ENCODE measurements around the gene SPRN. TPM values are rescaled to one million over a fixed set of nuclear protein-coding genes. Genes with fewer than 3 reads are reported as not detected.

SPRN gene
- total and polyA plus RNA-seq, 5 donors: 0.11 TPM; not detected in 4

GRCh38 chr10:133455611-133456031 lies 31.2 kb upstream of the SPRN start:
- DNase-seq: no peak
- no peak for ATAC-seq
- WGBS: 90% methylated on average over 7 of the region's 7 CpGs

GRCh38 chr10:133455196-133455595 lies 30.8 kb upstream of the SPRN start:
- no peak overlapping the region for H3K27ac ChIP-seq (ENCODE audit: low read length)
- H3K4me3 ChIP-seq (ENCODE audit: low read length): no peak overlapping the region
- no peaks in the 10 kb centered on the region for H3K9me3 ChIP-seq (ENCODE audit: control insufficient read depth, low read length)
- WGBS: 78% methylated on average over 5 of the region's 5 CpGs
- ATAC-seq (no peak), DNase-seq (no peak)
- no peaks in the 10 kb centered on the region for H3K4me1 ChIP-seq (ENCODE audit: control insufficient read depth, insufficient read depth, low read length)
- no peaks in the 10 kb centered on the region for H3K27me3 ChIP-seq (ENCODE audit: control insufficient read depth, insufficient read depth)
- intact Hi-C loops (cut with DNase I): no loop called here

More at GRCh38 chr10:133455611-133456031, 31.2 kb upstream of the SPRN start:
- Histone ChIP-seq H3K27ac (ENCODE audit: low read length) (no peak overlapping the region), H3K4me3 (ENCODE audit: low read length) (no peak overlapping the region), H3K9me3 (ENCODE audit: control insufficient read depth, low read length) (no peaks in the 10 kb centered on the region), H3K27me3 (ENCODE audit: control insufficient read depth, insufficient read depth) (no peaks in the 10 kb centered on the region), H3K4me1 (ENCODE audit: control insufficient read depth, insufficient read depth, low read length) (no peaks in the 10 kb centered on the region)
- intact Hi-C loops (cut with DNase I): no loop called here

GRCh38 chr10:133454204-133454893 lies 29.9 kb upstream of the SPRN start:
- no peak for DNase-seq
- intact Hi-C loops (cut with DNase I): no loop called here
- ATAC-seq: peak in 1 of 2 donors; percentile 22
- 81% methylated on average over 10 of the region's 10 CpGs for WGBS
- no peaks in the 10 kb centered on the region for H3K9me3 ChIP-seq (ENCODE audit: control insufficient read depth, low read length)
- no peak overlapping the region for H3K4me3 ChIP-seq (ENCODE audit: low read length)
- no peak overlapping the region for H3K27ac ChIP-seq (ENCODE audit: low read length)
- H3K4me1 ChIP-seq (ENCODE audit: control insufficient read depth, insufficient read depth, low read length): no peaks in the 10 kb centered on the region
- no peaks in the 10 kb centered on the region for H3K27me3 ChIP-seq (ENCODE audit: control insufficient read depth, insufficient read depth)

GRCh38 chr10:133453516-133454203 lies 29.2 kb upstream of the SPRN start, which contains the start of gene SCART1:
TSS of gene SCART1 (plus strand) at chr10:133453945. CDS start at chr10:133453998, 53 bp downstream.
- Histone ChIP-seq H3K4me1 (ENCODE audit: control insufficient read depth, insufficient read depth, low read length) (no peaks in the 10 kb centered on the region), H3K27me3 (ENCODE audit: control insufficient read depth, insufficient read depth) (no peaks in the 10 kb centered on the region), H3K9me3 (ENCODE audit: control insufficient read depth, low read length) (no peaks in the 10 kb centered on the region), H3K27ac (ENCODE audit: low read length) (no peak within 1 kb of the TSS), H3K4me3 (ENCODE audit: low read length) (no peak within 1 kb of the TSS)
- ATAC-seq (no peak), DNase-seq (peak in 1 of 3 donors; percentile 48)
- 81% methylated on average over 11 of the region's 11 CpGs for WGBS
- intact Hi-C loops (cut with DNase I): no loop called here

GRCh38 chr10:133452453-133452852 lies 28.0 kb upstream of the SPRN start:
- ATAC-seq (no peak), DNase-seq (no peak)
- no peak overlapping the region for H3K27ac ChIP-seq (ENCODE audit: low read length)
- H3K27me3 ChIP-seq (ENCODE audit: control insufficient read depth, insufficient read depth): no peaks in the 10 kb centered on the region
- 81% methylated on average over 4 of the region's 4 CpGs for WGBS
- no peaks in the 10 kb centered on the region for H3K9me3 ChIP-seq (ENCODE audit: control insufficient read depth, low read length)
- no peaks in the 10 kb centered on the region for H3K4me1 ChIP-seq (ENCODE audit: control insufficient read depth, insufficient read depth, low read length)
- no peak overlapping the region for H3K4me3 ChIP-seq (ENCODE audit: low read length)
- intact Hi-C loops (cut with DNase I): no loop called here

- DNase-seq: no peak
- Histone ChIP-seq H3K4me1 (ENCODE audit: control insufficient read depth, insufficient read depth, low read length) (no peaks in the 10 kb centered on the region), H3K27ac (ENCODE audit: low read length) (no peak overlapping the region), H3K9me3 (ENCODE audit: control insufficient read depth, low read length) (no peaks in the 10 kb centered on the region), H3K4me3 (ENCODE audit: low read length) (no peak overlapping the region), H3K27me3 (ENCODE audit: control insufficient read depth, insufficient read depth) (no peaks in the 10 kb centered on the region)
- intact Hi-C loops (cut with DNase I): no loop called here
- 53% methylated on average over 4 of the region's 4 CpGs for WGBS
- ATAC-seq: no peak
These were observed 26.9 kb upstream of the SPRN start for GRCh38 chr10:133451346-133451745.

GRCh38 chr10:133448120-133448519 lies 23.7 kb upstream of the SPRN start:
- Histone ChIP-seq H3K9me3 (ENCODE audit: control insufficient read depth, low read length) (no peaks in the 10 kb centered on the region), H3K4me3 (ENCODE audit: low read length) (no peak overlapping the region), H3K4me1 (ENCODE audit: control insufficient read depth, insufficient read depth, low read length) (no peaks in the 10 kb centered on the region), H3K27ac (ENCODE audit: low read length) (no peak overlapping the region), H3K27me3 (ENCODE audit: control insufficient read depth, insufficient read depth) (no peaks in the 10 kb centered on the region)
- no peak for ATAC-seq
- intact Hi-C loops (cut with DNase I): no loop called here
- no peak for DNase-seq

GRCh38 chr10:133446979-133447378 lies 22.6 kb upstream of the SPRN start:
- no peak for DNase-seq
- 81% methylated on average over 11 of the region's 11 CpGs for WGBS
- H3K4me3 ChIP-seq (ENCODE audit: low read length): no peak overlapping the region
- H3K27me3 ChIP-seq (ENCODE audit: control insufficient read depth, insufficient read depth): no peaks in the 10 kb centered on the region
- no peak overlapping the region for H3K27ac ChIP-seq (ENCODE audit: low read length)
- no peaks in the 10 kb centered on the region for H3K4me1 ChIP-seq (ENCODE audit: control insufficient read depth, insufficient read depth, low read length)
- intact Hi-C loops (cut with DNase I): no loop called here
- H3K9me3 ChIP-seq (ENCODE audit: control insufficient read depth, low read length): no peaks in the 10 kb centered on the region
- no peak for ATAC-seq

- intact Hi-C loops (cut with DNase I): no loop called here
- ATAC-seq: peak; percentile 23 to 43
These were observed 21.6 kb upstream of the SPRN start for GRCh38 chr10:133445751-133446708.

GRCh38 chr10:133445268-133445732 lies 20.9 kb upstream of the SPRN start:
- intact Hi-C loops (cut with DNase I): no loop called here
- DNase-seq (peak in 1 of 3 donors; percentile 54), ATAC-seq (peak in 1 of 2 donors; percentile 17)
- H3K4me3 ChIP-seq (ENCODE audit: low read length): no peak overlapping the region
- no peaks in the 10 kb centered on the region for H3K9me3 ChIP-seq (ENCODE audit: control insufficient read depth, low read length)
- no peaks in the 10 kb centered on the region for H3K27me3 ChIP-seq (ENCODE audit: control insufficient read depth, insufficient read depth)
- 88% methylated on average over 22 of the region's 22 CpGs for WGBS
- no peak overlapping the region for H3K27ac ChIP-seq (ENCODE audit: low read length)
- no peaks in the 10 kb centered on the region for H3K4me1 ChIP-seq (ENCODE audit: control insufficient read depth, insufficient read depth, low read length)

More at GRCh38 chr10:133445751-133446708, 21.6 kb upstream of the SPRN start:
- H3K9me3 ChIP-seq (ENCODE audit: control insufficient read depth, low read length): no peaks in the 10 kb centered on the region
- 52% methylated on average over 80 of the region's 80 CpGs for WGBS
- no peaks in the 10 kb centered on the region for H3K27me3 ChIP-seq (ENCODE audit: control insufficient read depth, insufficient read depth)
- no peaks in the 10 kb centered on the region for H3K4me1 ChIP-seq (ENCODE audit: control insufficient read depth, insufficient read depth, low read length)
- no peak overlapping the region for H3K27ac ChIP-seq (ENCODE audit: low read length)
- H3K4me3 ChIP-seq (ENCODE audit: low read length): no peak overlapping the region
- peak in 2 of 3 donors; percentile 29 to 51 for DNase-seq
